IPS DF 4.7 (cell line): ENCODE results near the gene MGAT5.
"Not testable (repeated sequence)": the region's sequence is repeated elsewhere in the genome, so short reads cannot be mapped to it uniquely, and the experiment has no call there.

Source experiments
- DNase-seq: peaks from one replicate; pipeline ENCODE4 v3.0.0-alpha.2; 2013; ENCODE audit warnings: low spot score; ENCODE audit errors: extremely low read depth

MGAT5 gene

GRCh38 chr2:134276381-134277172 is 22.7 kb downstream of the MGAT5 start:
- no peak for DNase-seq

- DNase-seq: no peak
Observed at GRCh38 chr2:134277223-134277622, 23.4 kb downstream of the MGAT5 start.

- no peak for DNase-seq
Observed at GRCh38 chr2:134278553-134278952, 24.7 kb downstream of the MGAT5 start.

- no peak for DNase-seq
Observed at GRCh38 chr2:134279417-134279816, 25.5 kb downstream of the MGAT5 start.

- no peak for DNase-seq
Observed at GRCh38 chr2:134280231-134280630, 26.4 kb downstream of the MGAT5 start.

- DNase-seq: no peak
Observed at GRCh38 chr2:134280726-134281125, 26.9 kb downstream of the MGAT5 start.

GRCh38 chr2:134281815-134282419 is 28.0 kb downstream of the MGAT5 start:
- DNase-seq: no peak

GRCh38 chr2:134282629-134283400 is 28.9 kb downstream of the MGAT5 start:
- no peak for DNase-seq

GRCh38 chr2:134283661-134284060 is 29.8 kb downstream of the MGAT5 start:
- DNase-seq: no peak

- DNase-seq: no peak
Observed at GRCh38 chr2:134284119-134284670, 30.3 kb downstream of the MGAT5 start.

GRCh38 chr2:134287323-134287722 is 33.5 kb downstream of the MGAT5 start:
- DNase-seq: no peak

- no peak for DNase-seq
Observed at GRCh38 chr2:134288814-134289213, 34.9 kb downstream of the MGAT5 start.

GRCh38 chr2:134289225-134289624 is 35.4 kb downstream of the MGAT5 start:
- no peak for DNase-seq

GRCh38 chr2:134290358-134290757 is 36.5 kb downstream of the MGAT5 start:
- DNase-seq: no peak

- DNase-seq: no peak
Observed at GRCh38 chr2:134292514-134292913, 38.6 kb downstream of the MGAT5 start.

- no peak for DNase-seq
Observed at GRCh38 chr2:134293719-134294537, 40.1 kb downstream of the MGAT5 start.

- DNase-seq: not testable (repeated sequence)
Observed at GRCh38 chr2:134294598-134294997, 40.7 kb downstream of the MGAT5 start.

GRCh38 chr2:134295441-134295840 is 41.6 kb downstream of the MGAT5 start:
- no peak for DNase-seq

- DNase-seq: no peak
Observed at GRCh38 chr2:134296301-134296700, 42.4 kb downstream of the MGAT5 start.

- no peak for DNase-seq
Observed at GRCh38 chr2:134299334-134299733, 45.5 kb downstream of the MGAT5 start.

- no peak for DNase-seq
Observed at GRCh38 chr2:134300585-134300984, 46.7 kb downstream of the MGAT5 start.
